Caco-2 (cell line): ENCODE measurements around the gene CLNS1A. TPM values are rescaled to one million over a fixed set of nuclear protein-coding genes. Genes with fewer than 3 reads are reported as not detected.

Experiments used
- BruUV-seq: library from RNA; stranded (reverse); fragments of 400-500 nt; replicated peaks from 2 replicates; lab custom pipeline; 2021; lab: Mats Ljungman, UMichigan
- CTCF ChIA-PET: fragments of 300-600 bp; sonication (Branson Sonifier 250); formaldehyde crosslinking; loops from one replicate; lab custom pipeline; 2022; ENCODE audit warnings: antibody characterized with exemption; lab: Charles Lee
- POLR2A ChIA-PET: fragments of 300-600 bp; sonication (Branson Sonifier 250); formaldehyde crosslinking; loops from one replicate; lab custom pipeline; 2022; ENCODE audit warnings: antibody characterized with exemption; lab: Charles Lee
- DNase-seq, 2 experiments: peaks; one replicate each; pipeline versions ENCODE4 v3.0.0 to v3.0.0-alpha.2; 2020 to 2022
- H3K27me3 ChIP-seq: replicated peaks from 2 replicates; pipeline ENCODE4 v1.6.0; 2011; ENCODE audit warnings: low read length; ENCODE audit not compliant: control insufficient read depth, insufficient read depth
- H3K36me3 ChIP-seq: 2 replicates; pipeline ENCODE4 v1.5.1; 2011; ENCODE audit warnings: low read length; ENCODE audit not compliant: control insufficient read depth, insufficient read depth
- H3K4me1 ChIP-seq: fragments of 250-450 bp; sonication (Bioruptor Pico); 2 replicates; pipeline ENCODE4 v1.5.1; 2020; ENCODE audit warnings: mild to moderate bottlenecking
- H3K4me3 ChIP-seq: 2 replicates; pipeline ENCODE4 v1.5.1; 2011; ENCODE audit warnings: low read depth, mild to moderate bottlenecking, control low read depth, low read length
- H3K9me3 ChIP-seq: fragments of 250-450 bp; sonication (Bioruptor Pico); 2 replicates; pipeline ENCODE4 v1.5.1; 2020; ENCODE audit warnings: mild to moderate bottlenecking, moderate library complexity
- H3K27ac Mint-ChIP-seq: one replicate; pipeline ENCODE4 v1.8.0; 2022; ENCODE audit warnings: mixed read lengths; ENCODE audit not compliant: unreplicated experiment
- H3K27me3 Mint-ChIP-seq: one replicate; pipeline ENCODE4 v1.8.0; 2022; ENCODE audit warnings: mixed read lengths; ENCODE audit not compliant: insufficient read depth, unreplicated experiment
- H3K36me3 Mint-ChIP-seq: one replicate; pipeline ENCODE4 v1.8.0; 2022; ENCODE audit warnings: mild to moderate bottlenecking, mixed read lengths; ENCODE audit not compliant: insufficient read depth, unreplicated experiment
- H3K4me1 Mint-ChIP-seq: one replicate; pipeline ENCODE4 v1.8.0; 2022; ENCODE audit warnings: low read depth, mixed read lengths; ENCODE audit not compliant: unreplicated experiment
- H3K4me3 Mint-ChIP-seq: one replicate; pipeline ENCODE4 v1.8.0; 2022; ENCODE audit warnings: mild to moderate bottlenecking, moderate library complexity, mixed read lengths; ENCODE audit not compliant: unreplicated experiment
- H3K9me3 Mint-ChIP-seq: one replicate; pipeline ENCODE4 v1.8.0; 2022; ENCODE audit warnings: mixed read lengths; ENCODE audit not compliant: unreplicated experiment
- intact Hi-C: fragments of 100-400 bp; cut with micrococcal nuclease; formaldehyde crosslinking; loops from one replicate; pipeline ENCODE4 v1.10.0; 2022; ENCODE audit not compliant: unreplicated experiment
- total RNA-seq: library from RNA; stranded (reverse); gene quantifications from 2 replicates; pipeline ENCODE4 v1.2.3, GENCODE V29; 2022
- TF ChIP-seq, protein P1 (sequence below), 2 experiments: fragments of 200-600 bp in 1 of 2; IDR thresholded peaks; 1 replicate in 1 of 2; 2 replicates in 1 of 2; pipeline versions ENCODE4 v1.5.1 to v1.8.0; 2011 to 2022; ENCODE audit warnings: antibody characterized with exemption in 1 of 2, control low read depth in 1 of 2, inconsistent platforms in 1 of 2, low read depth in 1 of 2, low read length in 1 of 2, mild to moderate bottlenecking in 1 of 2, moderate library complexity in 1 of 2; ENCODE audit not compliant: insufficient read depth in 1 of 2, severe bottlenecking in 1 of 2, unreplicated experiment in 1 of 2

CLNS1A gene
- total RNA-seq, 1 experiment from 2014 or later: 282 TPM

DNA sequence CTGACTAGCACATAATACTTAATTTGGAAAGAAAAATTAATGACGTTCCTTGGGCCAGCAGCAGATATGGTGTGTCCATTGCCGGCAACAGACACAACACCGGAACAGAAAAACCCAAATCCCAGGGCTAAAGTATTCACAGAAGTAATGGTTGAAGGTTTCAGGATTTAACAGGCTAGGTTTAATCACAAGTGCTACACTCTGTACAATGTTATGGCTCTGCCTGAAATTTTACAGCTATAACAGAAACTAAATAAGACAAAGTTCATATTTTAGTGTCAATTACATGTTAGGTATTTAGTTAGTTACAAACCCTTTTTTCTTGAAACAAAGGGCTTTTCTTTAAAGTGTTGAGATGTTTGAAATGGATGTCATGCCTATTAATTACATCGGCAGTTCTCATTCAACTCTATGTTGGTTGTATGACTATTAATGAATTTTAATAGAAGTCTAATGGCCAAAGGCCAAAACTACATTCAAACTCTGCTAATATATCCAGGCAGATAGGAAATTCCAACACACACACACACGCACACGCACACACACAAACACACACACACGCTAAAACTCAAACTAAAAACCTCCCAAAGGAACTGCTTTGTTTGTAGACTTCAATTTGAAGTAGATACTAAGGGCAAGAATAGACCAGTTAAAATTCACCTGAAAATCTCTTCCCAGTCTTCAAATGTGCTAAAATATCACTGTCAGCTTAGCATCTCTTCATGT, 27.8 kb upstream of the CLNS1A start:
- intact Hi-C loops: no loop called here
- CTCF ChIA-PET: no interaction called here
- no peak overlapping the region for H3K27ac Mint-ChIP-seq

DNA sequence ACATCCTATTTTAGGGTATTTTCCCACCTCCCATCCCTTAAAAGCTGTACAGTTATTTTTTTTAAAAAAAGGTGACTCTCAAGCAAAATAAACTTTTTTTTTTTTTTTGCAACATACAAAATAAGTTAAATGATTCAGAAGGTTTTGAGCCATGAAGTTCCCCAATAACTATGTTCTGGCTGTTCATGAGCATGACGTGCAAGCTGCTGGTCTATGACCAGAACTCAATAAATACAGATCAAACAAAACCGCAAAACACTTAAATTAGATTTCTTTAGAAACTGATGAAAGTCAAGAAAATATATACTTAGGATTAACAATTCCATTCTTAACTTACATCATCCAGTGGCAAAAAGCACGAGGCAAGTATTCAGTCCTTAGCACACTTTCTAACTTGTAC, 24.1 kb upstream of the CLNS1A start:
- no TSS peak for BruUV-seq

More for the DNA sequence above, 27.8 kb upstream of the CLNS1A start:
- Histone ChIP-seq H3K9me3 (0 out of 2 replicates have a peak, but pooled peaks cover 1% of the 10 kb centered on the region), H3K27me3 (no peaks in the 10 kb centered on the region), H3K36me3 (peaks cover 9% of the 10 kb centered on the region), H3K4me1 (peaks cover 10% of the 10 kb centered on the region), H3K4me3 (no peak overlapping the region)
- Mint-ChIP-seq H3K4me1 (peaks cover 7% of the 10 kb centered on the region), H3K27me3 (no peaks in the 10 kb centered on the region), H3K4me3 (no peak overlapping the region), H3K9me3 (no peaks in the 10 kb centered on the region), H3K36me3 (peaks cover 51% of the 10 kb centered on the region)
- no TSS peak for BruUV-seq
- TF ChIP-seq, protein P1, sequence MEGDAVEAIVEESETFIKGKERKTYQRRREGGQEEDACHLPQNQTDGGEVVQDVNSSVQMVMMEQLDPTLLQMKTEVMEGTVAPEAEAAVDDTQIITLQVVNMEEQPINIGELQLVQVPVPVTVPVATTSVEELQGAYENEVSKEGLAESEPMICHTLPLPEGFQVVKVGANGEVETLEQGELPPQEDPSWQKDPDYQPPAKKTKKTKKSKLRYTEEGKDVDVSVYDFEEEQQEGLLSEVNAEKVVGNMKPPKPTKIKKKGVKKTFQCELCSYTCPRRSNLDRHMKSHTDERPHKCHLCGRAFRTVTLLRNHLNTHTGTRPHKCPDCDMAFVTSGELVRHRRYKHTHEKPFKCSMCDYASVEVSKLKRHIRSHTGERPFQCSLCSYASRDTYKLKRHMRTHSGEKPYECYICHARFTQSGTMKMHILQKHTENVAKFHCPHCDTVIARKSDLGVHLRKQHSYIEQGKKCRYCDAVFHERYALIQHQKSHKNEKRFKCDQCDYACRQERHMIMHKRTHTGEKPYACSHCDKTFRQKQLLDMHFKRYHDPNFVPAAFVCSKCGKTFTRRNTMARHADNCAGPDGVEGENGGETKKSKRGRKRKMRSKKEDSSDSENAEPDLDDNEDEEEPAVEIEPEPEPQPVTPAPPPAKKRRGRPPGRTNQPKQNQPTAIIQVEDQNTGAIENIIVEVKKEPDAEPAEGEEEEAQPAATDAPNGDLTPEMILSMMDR (IDR thresholded peaks at IDR 0.05; ENCODE audit: insufficient read depth in 1 of 2, low read depth in 1 of 2, low read length in 1 of 2, severe bottlenecking in 1 of 2, unreplicated experiment in 1 of 2): no peak
- POLR2A ChIA-PET: interaction anchor here (0.6 kb wide), 1 partner anchor 18 kb away, joined by 3 read pairs; no protein-coding TSS in a partner anchor
- no peak for DNase-seq

DNA sequence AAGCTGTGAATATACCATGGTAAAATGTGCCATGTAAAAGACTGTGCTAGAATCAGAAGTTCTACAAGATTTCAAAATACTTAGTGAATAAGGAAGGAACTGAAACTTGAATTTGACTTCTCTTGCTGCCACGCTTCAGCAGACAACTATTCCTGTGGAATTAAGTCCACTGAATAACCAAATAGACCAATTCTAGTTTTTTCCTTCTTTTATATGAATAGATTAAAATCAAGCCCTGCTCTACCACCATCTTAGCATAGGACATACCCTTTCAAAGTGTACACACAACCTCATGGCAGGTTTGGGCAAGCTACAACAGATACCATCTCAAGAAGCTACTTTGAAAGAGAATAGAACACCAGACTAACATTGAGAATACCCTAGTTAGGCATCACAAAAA, 23.4 kb upstream of the CLNS1A start:
- Histone ChIP-seq H3K36me3 (no peaks in the 10 kb centered on the region; the same call in 1 of the 2 replicates), H3K27me3 (no peaks in the 10 kb centered on the region), H3K4me3 (no peak overlapping the region), H3K9me3 (no peaks in the 10 kb centered on the region), H3K4me1 (no peaks in the 10 kb centered on the region)
- TF ChIP-seq, protein P1 (IDR thresholded peaks at IDR 0.05; ENCODE audit: insufficient read depth in 1 of 2, low read depth in 1 of 2, low read length in 1 of 2, severe bottlenecking in 1 of 2, unreplicated experiment in 1 of 2): no peak
- intact Hi-C loops: no loop called here
- no peak for DNase-seq
- Mint-ChIP-seq H3K27ac (no peak overlapping the region), H3K27me3 (no peaks in the 10 kb centered on the region), H3K9me3 (no peaks in the 10 kb centered on the region), H3K4me1 (no peaks in the 10 kb centered on the region), H3K36me3 (peaks cover 22% of the 10 kb centered on the region), H3K4me3 (no peak overlapping the region)
- no TSS peak for BruUV-seq
- ChIA-PET CTCF (no interaction called here), POLR2A (no interaction called here)

More for the DNA sequence above, 24.1 kb upstream of the CLNS1A start:
- Mint-ChIP-seq H3K4me1 (no peaks in the 10 kb centered on the region), H3K36me3 (peaks cover 26% of the 10 kb centered on the region), H3K27me3 (no peaks in the 10 kb centered on the region), H3K9me3 (no peaks in the 10 kb centered on the region), H3K27ac (no peak overlapping the region), H3K4me3 (no peak overlapping the region)
- Histone ChIP-seq H3K4me1 (no peaks in the 10 kb centered on the region), H3K27me3 (no peaks in the 10 kb centered on the region), H3K9me3 (no peaks in the 10 kb centered on the region), H3K36me3 (no peaks in the 10 kb centered on the region; the same call in 1 of the 2 replicates), H3K4me3 (no peak overlapping the region)
- ChIA-PET POLR2A (no interaction called here), CTCF (no interaction called here)
- intact Hi-C loops: no loop called here
- TF ChIP-seq, protein P1 (IDR thresholded peaks at IDR 0.05; ENCODE audit: insufficient read depth in 1 of 2, low read depth in 1 of 2, low read length in 1 of 2, severe bottlenecking in 1 of 2, unreplicated experiment in 1 of 2): no peak
- DNase-seq: no peak
